OCI-LY1 (cell line): ENCODE measurements around the gene RGS5.

Source experiments
- CTCF ChIP-seq: fragments of 200-600 bp; sonication (generic), shearing (Covaris generic); IDR thresholded peaks from 2 replicates; pipeline ENCODE4 v1.5.1; 2017; ENCODE audit warnings: mild to moderate bottlenecking, antibody characterized with exemption, low read length, moderate library complexity, mixed read lengths
- EZH2 ChIP-seq: fragments of 200-600 bp; sonication (generic), shearing (Covaris generic); IDR thresholded peaks from 2 replicates; pipeline ENCODE4 v1.8.0; 2017; ENCODE audit warnings: borderline replicate concordance, mixed run types, mild to moderate bottlenecking, antibody characterized with exemption, low read length, moderate library complexity, mixed read lengths

- TF ChIP-seq CTCF (no peak), EZH2 (no peak)
These were observed 95.1 kb downstream of the RGS5 start for GRCh38 chr1:163107655-163108054.
